Uterus (tissue), 4 donors: ENCODE measurements around the gene DCAF4. TPM values are rescaled to one million over a fixed set of nuclear protein-coding genes. Genes with fewer than 3 reads are reported as not detected.

Source experiments
- DNase-seq, 2 donors: peaks; one replicate each; pipeline ENCODE4 v3.0.0-alpha.2; 2019 to 2020
- H3K27ac ChIP-seq, 2 donors: fragments of 200-600 bp; sonication (generic); 1 replicate in 1 of 2; 2 replicates in 1 of 2; pipeline ENCODE4 v1.5.1; 2016 to 2018
- H3K27me3 ChIP-seq, 2 donors: fragments of 200-600 bp; sonication (generic); one replicate each; pipeline ENCODE4 v1.5.1; 2018 to 2019; ENCODE audit warnings: control low read depth in 1 of 2
- H3K36me3 ChIP-seq, 2 donors: fragments of 200-600 bp; sonication (generic); one replicate each; pipeline ENCODE4 v1.5.1; 2019; ENCODE audit warnings: control low read depth in 1 of 2
- H3K4me1 ChIP-seq, 2 donors: fragments of 200-600 bp; sonication (generic); one replicate each; pipeline ENCODE4 v1.5.1; 2018 to 2019; ENCODE audit warnings: control low read depth in 1 of 2
- H3K4me3 ChIP-seq, 2 donors: fragments of 200-600 bp; sonication (generic); 1 replicate in 1 of 2; 2 replicates in 1 of 2; pipeline ENCODE4 v1.5.1; 2018 to 2019; ENCODE audit warnings: mild to moderate bottlenecking in 1 of 2
- H3K9me3 ChIP-seq, 2 donors: fragments of 200-600 bp; sonication (generic); one replicate each; pipeline ENCODE4 v1.5.1; 2019; ENCODE audit warnings: control low read depth in 1 of 2
- CTCF ChIP-seq, 4 experiments: fragments of 200-600 bp in 2 of 4; fragments of 450-650 bp in 2 of 4; sonication (generic) in 2 of 4; IDR thresholded peaks; one replicate each; pipeline ENCODE4 v1.5.1; 2016 to 2019; ENCODE audit warnings: antibody characterized with exemption in 4 of 4, mild to moderate bottlenecking in 2 of 4, moderate library complexity in 1 of 4
- POLR2A ChIP-seq, 2 donors: fragments of 450-650 bp; IDR thresholded peaks; one replicate each; pipeline ENCODE4 v1.6.1; 2016; ENCODE audit warnings: antibody characterized with exemption in 2 of 2, mild to moderate bottlenecking in 1 of 2, moderate library complexity in 1 of 2
- intact Hi-C: fragments of 100-400 bp; cut with DNase I; formaldehyde crosslinking; loops from one replicate; pipeline ENCODE4 v1.15.1; 2023; ENCODE audit warnings: low total_unique reads
- total RNA-seq, 4 donors: library from RNA; depleted of rRNA in 3 of 4; stranded (reverse); fragments of >200 nt in 3 of 4; gene quantifications; one replicate each; pipeline versions ENCODE4 v1.1.0 to v1.2.4, GENCODE V29; 2014 to 2023
- donor health status: DM: yes; HTN: yes; CAD: no.

DCAF4 gene
- total RNA-seq, 4 donors from 2014 or later, result 12.0 to 14.1 (median 13.7) TPM; not detected in 1

- TF ChIP-seq POLR2A (IDR thresholded peaks at IDR 0.05) (no peak), CTCF (IDR thresholded peaks at IDR 0.05) (no peak)
- intact Hi-C loops, result no loop called here
- peaks cover 0 to under 1% of the 10 kb centered on the region in 2 donors for H3K4me1 ChIP-seq
- no peak overlapping the region for H3K4me3 ChIP-seq
- H3K27ac ChIP-seq, result no peak overlapping the region
- H3K9me3 ChIP-seq, result no peaks in the 10 kb centered on the region
- DNase-seq, result no peak
- H3K27me3 ChIP-seq, result peaks cover 0 to 23% of the 10 kb centered on the region in 2 donors
- H3K36me3 ChIP-seq, result no peaks in the 10 kb centered on the region
Measured at GRCh38 chr14:72889366-72889765, 36.9 kb upstream of the DCAF4 start.

GRCh38 chr14:72891666-72892102 lies 34.6 kb upstream of the DCAF4 start:
- no peaks in the 10 kb centered on the region for H3K9me3 ChIP-seq
- no peak overlapping the region for H3K27ac ChIP-seq
- H3K4me3 ChIP-seq, result peak overlapping the region; percentile 54 to 71
- TF ChIP-seq CTCF (IDR thresholded peaks at IDR 0.05), result no peak
- H3K36me3 ChIP-seq, result no peaks in the 10 kb centered on the region
- intact Hi-C loops, result no loop called here
- DNase-seq, result no peak
- peaks cover 0 to 10% of the 10 kb centered on the region in 2 donors for H3K4me1 ChIP-seq
- peaks cover 0 to 31% of the 10 kb centered on the region in 2 donors for H3K27me3 ChIP-seq

GRCh38 chr14:72892103-72892878 lies 34.0 kb upstream of the DCAF4 start:
- no peaks in the 10 kb centered on the region for H3K36me3 ChIP-seq
- H3K27ac ChIP-seq, result no peak overlapping the region
- peaks cover 0 to 10% of the 10 kb centered on the region in 2 donors for H3K4me1 ChIP-seq
- intact Hi-C loops, result no loop called here
- H3K27me3 ChIP-seq, result peaks cover 0 to 31% of the 10 kb centered on the region in 2 donors
- TF ChIP-seq CTCF (IDR thresholded peaks at IDR 0.05) (no peak), POLR2A (IDR thresholded peaks at IDR 0.05) (no peak)
- DNase-seq, result no peak
- H3K9me3 ChIP-seq, result no peaks in the 10 kb centered on the region
- H3K4me3 ChIP-seq, result peak overlapping the region; percentile 54 to 71

GRCh38 chr14:72892879-72893635 lies 33.2 kb upstream of the DCAF4 start:
- H3K36me3 ChIP-seq, result no peaks in the 10 kb centered on the region
- no peak overlapping the region for H3K27ac ChIP-seq
- peak overlapping the region; percentile 54 to 71 for H3K4me3 ChIP-seq
- intact Hi-C loops, result no loop called here
- H3K27me3 ChIP-seq, result peaks cover 0 to 31% of the 10 kb centered on the region in 2 donors
- TF ChIP-seq CTCF (IDR thresholded peaks at IDR 0.05), result no peak
- TF ChIP-seq POLR2A (IDR thresholded peaks at IDR 0.05), result no peak
- no peaks in the 10 kb centered on the region for H3K9me3 ChIP-seq
- H3K4me1 ChIP-seq, result peaks cover 0 to 10% of the 10 kb centered on the region in 2 donors
- peak in 1 of 2 donors; percentile 16 for DNase-seq
